ENCODE data around the gene MICALL1.

The MICALL1 gene

GRCh38 chr22:37870273-37870672 lies 35.8 kb upstream of the MICALL1 start:
- Histone ChIP-seq H3K4me3 (no peak overlapping the region), H3K9me3 (no peaks in the 10 kb centered on the region), H3K27me3 (no peaks in the 10 kb centered on the region), H3K36me3 (peaks cover 80 to 93% (median 88%) of the 10 kb centered on the region in 3 donors), H3K4me1 (no peaks in the 10 kb centered on the region), H3K27ac (no peak overlapping the region)
- DNase-seq = no peak
- intact Hi-C loops (cut with DNase I; ENCODE audit: low total_unique reads) = no loop called here
- TF ChIP-seq, protein P1, sequence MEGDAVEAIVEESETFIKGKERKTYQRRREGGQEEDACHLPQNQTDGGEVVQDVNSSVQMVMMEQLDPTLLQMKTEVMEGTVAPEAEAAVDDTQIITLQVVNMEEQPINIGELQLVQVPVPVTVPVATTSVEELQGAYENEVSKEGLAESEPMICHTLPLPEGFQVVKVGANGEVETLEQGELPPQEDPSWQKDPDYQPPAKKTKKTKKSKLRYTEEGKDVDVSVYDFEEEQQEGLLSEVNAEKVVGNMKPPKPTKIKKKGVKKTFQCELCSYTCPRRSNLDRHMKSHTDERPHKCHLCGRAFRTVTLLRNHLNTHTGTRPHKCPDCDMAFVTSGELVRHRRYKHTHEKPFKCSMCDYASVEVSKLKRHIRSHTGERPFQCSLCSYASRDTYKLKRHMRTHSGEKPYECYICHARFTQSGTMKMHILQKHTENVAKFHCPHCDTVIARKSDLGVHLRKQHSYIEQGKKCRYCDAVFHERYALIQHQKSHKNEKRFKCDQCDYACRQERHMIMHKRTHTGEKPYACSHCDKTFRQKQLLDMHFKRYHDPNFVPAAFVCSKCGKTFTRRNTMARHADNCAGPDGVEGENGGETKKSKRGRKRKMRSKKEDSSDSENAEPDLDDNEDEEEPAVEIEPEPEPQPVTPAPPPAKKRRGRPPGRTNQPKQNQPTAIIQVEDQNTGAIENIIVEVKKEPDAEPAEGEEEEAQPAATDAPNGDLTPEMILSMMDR (IDR thresholded peaks at IDR 0.05) = no peak

DNA sequence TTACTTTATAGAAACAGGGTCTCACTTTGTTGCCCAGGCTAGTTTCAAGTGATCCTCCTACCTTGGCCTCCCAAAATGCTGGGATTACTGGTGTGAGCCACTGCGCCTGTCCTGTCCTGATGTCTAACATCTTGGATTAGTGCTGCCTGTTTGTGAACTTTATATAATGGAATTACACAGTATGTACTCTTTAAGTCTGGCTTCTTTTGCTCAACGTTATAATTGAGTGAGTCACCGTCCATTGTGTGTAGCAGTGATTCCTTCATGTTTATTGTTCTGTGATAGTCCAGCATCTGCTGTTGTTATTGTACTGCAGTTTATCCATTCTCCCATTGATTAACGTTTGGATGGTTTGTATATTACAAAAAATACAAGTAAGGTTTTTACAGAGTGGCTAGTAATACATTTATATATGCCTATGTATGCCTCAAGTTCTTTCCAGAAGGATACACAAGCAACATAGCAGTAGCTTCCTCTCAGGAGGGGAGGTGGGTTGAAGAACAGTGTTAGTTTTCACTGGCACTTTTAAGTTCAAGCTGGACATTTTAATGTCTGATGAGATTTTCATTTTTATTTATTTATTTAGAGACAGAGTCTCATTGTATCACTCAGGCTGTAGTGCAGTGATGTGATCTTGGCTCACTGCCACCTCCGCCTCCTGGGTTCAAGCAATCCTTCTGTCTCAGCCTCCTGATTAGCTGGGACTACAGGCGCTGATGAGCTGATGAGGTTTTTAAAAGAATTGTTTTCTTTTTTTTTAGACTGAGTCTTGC lies 25.2 kb upstream of the MICALL1 start:
- TF ChIP-seq, protein P1 (IDR thresholded peaks at IDR 0.05) = no peak
- Histone ChIP-seq H3K27me3 (no peaks in the 10 kb centered on the region), H3K36me3 (peaks cover 71 to 73% (median 72%) of the 10 kb centered on the region in 3 donors), H3K9me3 (no peaks in the 10 kb centered on the region), H3K27ac (no peak overlapping the region), H3K4me1 (peaks cover 0 to 24% (median 14%) of the 10 kb centered on the region in 4 donors), H3K4me3 (no peak overlapping the region)
- intact Hi-C loops (cut with DNase I; ENCODE audit: low total_unique reads) = no loop called here
- DNase-seq = no peak

GRCh38 chr22:37884420-37884819 lies 21.7 kb upstream of the MICALL1 start:
- Histone ChIP-seq H3K36me3 (peaks cover 62 to 65% (median 64%) of the 10 kb centered on the region in 3 donors), H3K27ac (peak overlapping the region; percentile 5 to 43)
- no peak for DNase-seq

GRCh38 chr22:37887584-37888378 lies 18.3 kb upstream of the MICALL1 start:
- intact Hi-C loops (cut with DNase I; ENCODE audit: low total_unique reads) = loop anchor here (5.0 kb wide), 1 partner anchor 45 kb away; no protein-coding TSS in a partner anchor
- TF ChIP-seq, protein P1 (IDR thresholded peaks at IDR 0.05) = peak; percentile 27 to 32
- Histone ChIP-seq H3K27me3 (no peaks in the 10 kb centered on the region), H3K9me3 (no peaks in the 10 kb centered on the region), H3K27ac (peak overlapping the region in 1 of 2 donors; percentile 32), H3K4me3 (no peak overlapping the region), H3K4me1 (peaks cover 0 to 50% (median 34%) of the 10 kb centered on the region in 4 donors), H3K36me3 (peaks cover 40 to 49% (median 44%) of the 10 kb centered on the region in 3 donors)
- DNase-seq = peak in 1 of 2 donors; percentile 60

More at GRCh38 chr22:37884420-37884819, 21.7 kb upstream of the MICALL1 start:
- intact Hi-C loops (cut with DNase I; ENCODE audit: low total_unique reads) = no loop called here
- TF ChIP-seq, protein P1 (IDR thresholded peaks at IDR 0.05) = no peak
- no peak overlapping the region for H3K4me3 ChIP-seq
- peaks cover 0 to 35% (median 23%) of the 10 kb centered on the region in 4 donors for H3K4me1 ChIP-seq
- no peaks in the 10 kb centered on the region for H3K27me3 ChIP-seq
- H3K9me3 ChIP-seq = no peaks in the 10 kb centered on the region

DNA sequence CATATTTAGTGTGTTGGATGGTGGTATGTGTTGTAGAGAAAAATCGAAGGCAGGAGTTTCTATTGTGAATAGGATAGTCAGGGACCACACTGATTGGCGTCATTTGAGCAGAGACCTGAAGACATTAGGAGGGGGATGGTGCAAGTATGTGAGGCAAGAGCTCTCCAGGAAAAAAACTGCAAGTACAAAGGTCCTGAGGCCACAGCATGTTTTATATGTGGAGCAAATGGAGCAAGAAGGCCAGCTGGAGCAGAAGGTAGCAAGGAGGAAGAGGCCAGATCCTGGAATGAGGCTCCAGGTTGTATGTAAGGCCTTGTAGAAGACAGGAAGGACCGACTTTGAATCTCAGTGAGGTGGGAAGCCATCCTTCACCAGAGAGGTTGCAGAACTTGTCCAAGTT lies 14.2 kb upstream of the MICALL1 start:
- peaks cover 33 to 42% (median 34%) of the 10 kb centered on the region in 3 donors for H3K36me3 ChIP-seq
- H3K4me1 ChIP-seq = peaks cover 0 to 57% (median 42%) of the 10 kb centered on the region in 4 donors
- no peaks in the 10 kb centered on the region for H3K27me3 ChIP-seq
- no peak for DNase-seq
- no peaks in the 10 kb centered on the region for H3K9me3 ChIP-seq
- H3K27ac ChIP-seq = peak overlapping the region; percentile 60 to 70
- intact Hi-C loops (cut with DNase I; ENCODE audit: low total_unique reads) = no loop called here
- TF ChIP-seq, protein P1 (IDR thresholded peaks at IDR 0.05) = no peak
- H3K4me3 ChIP-seq = no peak overlapping the region

All from tibial artery (tissue), 4 donors.